ENCODE data around the gene GNGT2. TPM values are rescaled to one million over a fixed set of nuclear protein-coding genes. Genes with fewer than 3 reads are reported as not detected.

GNGT2 gene
- total RNA-seq, 1 donor from 2014 or later = not detected

DNA sequence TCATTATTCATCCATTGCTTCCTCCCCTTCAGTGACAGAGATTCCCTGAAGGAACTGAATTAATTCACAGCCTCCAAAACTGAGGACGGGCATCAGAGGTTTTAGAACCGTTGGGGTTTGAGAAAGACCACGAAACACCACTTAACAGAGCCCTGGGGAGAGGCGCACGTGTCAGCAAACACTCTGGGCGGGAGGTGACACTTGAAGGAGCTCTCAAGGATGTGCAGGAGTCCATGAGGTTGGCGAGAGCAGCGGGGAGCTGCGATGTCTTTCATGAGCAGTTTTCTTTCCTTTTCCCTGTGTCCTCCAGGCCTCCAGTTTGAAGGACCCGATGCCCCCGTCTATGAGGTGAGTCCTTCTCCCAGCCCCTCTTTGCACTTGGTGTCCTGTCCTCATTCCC lies 54.1 kb downstream of the GNGT2 start:
- no peak for DNase-seq (ENCODE audit: extremely low spot score, unreplicated experiment)
- Mint-ChIP-seq H3K27ac (ENCODE audit: unreplicated experiment) (no peak overlapping the region), H3K4me3 (ENCODE audit: unreplicated experiment) (no peak overlapping the region)

More for the DNA sequence above, 54.1 kb downstream of the GNGT2 start:
- H3K36me3 Mint-ChIP-seq (ENCODE audit: unreplicated experiment) = no peaks in the 10 kb centered on the region
- no peaks in the 10 kb centered on the region for H3K9me3 Mint-ChIP-seq (ENCODE audit: unreplicated experiment)
- H3K4me1 Mint-ChIP-seq (ENCODE audit: unreplicated experiment) = no peaks in the 10 kb centered on the region
- TF ChIP-seq, protein P1, sequence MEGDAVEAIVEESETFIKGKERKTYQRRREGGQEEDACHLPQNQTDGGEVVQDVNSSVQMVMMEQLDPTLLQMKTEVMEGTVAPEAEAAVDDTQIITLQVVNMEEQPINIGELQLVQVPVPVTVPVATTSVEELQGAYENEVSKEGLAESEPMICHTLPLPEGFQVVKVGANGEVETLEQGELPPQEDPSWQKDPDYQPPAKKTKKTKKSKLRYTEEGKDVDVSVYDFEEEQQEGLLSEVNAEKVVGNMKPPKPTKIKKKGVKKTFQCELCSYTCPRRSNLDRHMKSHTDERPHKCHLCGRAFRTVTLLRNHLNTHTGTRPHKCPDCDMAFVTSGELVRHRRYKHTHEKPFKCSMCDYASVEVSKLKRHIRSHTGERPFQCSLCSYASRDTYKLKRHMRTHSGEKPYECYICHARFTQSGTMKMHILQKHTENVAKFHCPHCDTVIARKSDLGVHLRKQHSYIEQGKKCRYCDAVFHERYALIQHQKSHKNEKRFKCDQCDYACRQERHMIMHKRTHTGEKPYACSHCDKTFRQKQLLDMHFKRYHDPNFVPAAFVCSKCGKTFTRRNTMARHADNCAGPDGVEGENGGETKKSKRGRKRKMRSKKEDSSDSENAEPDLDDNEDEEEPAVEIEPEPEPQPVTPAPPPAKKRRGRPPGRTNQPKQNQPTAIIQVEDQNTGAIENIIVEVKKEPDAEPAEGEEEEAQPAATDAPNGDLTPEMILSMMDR (IDR thresholded peaks at IDR 0.05) = no peak
- peaks cover 46% of the 10 kb centered on the region for H3K27me3 Mint-ChIP-seq (ENCODE audit: unreplicated experiment)

Other genes with a start within 250 kb of the GNGT2 start
- gene GIP, start 242.0 kb downstream of the GNGT2 start, total RNA-seq = not detected in 2 replicates
- 47.6 and 51.4 TPM in 2 replicates for gene IGF2BP1, start 213.2 kb downstream of the GNGT2 start, total RNA-seq
- gene B4GALNT2, start 77.8 kb downstream of the GNGT2 start, total RNA-seq = 0.03 TPM in 2 replicates
- 0.19 TPM in 1 of 2 replicates, not detected in the other for gene ABI3, start 133 bp upstream of the GNGT2 start, total RNA-seq
- not detected in 2 replicates for gene PHOSPHO1, start 20.2 kb upstream of the GNGT2 start, total RNA-seq
- gene ZNF652, start 151.7 kb upstream of the GNGT2 start, total RNA-seq = 37.4 and 38.7 TPM in 2 replicates
- gene PHB1, start 204.3 kb upstream of the GNGT2 start, total RNA-seq = 128 and 131 TPM in 2 replicates

All from osteocyte (in vitro differentiated cells).